GM21619 (cell line): ENCODE measurements around the gene SLC25A23.

Source experiments
- ATAC-seq: cut with Tn5 transposase; IDR thresholded peaks from one replicate; pipeline ENCODE4 v1.9.1; 2021; ENCODE audit not compliant: unreplicated experiment

SLC25A23 gene

DNA sequence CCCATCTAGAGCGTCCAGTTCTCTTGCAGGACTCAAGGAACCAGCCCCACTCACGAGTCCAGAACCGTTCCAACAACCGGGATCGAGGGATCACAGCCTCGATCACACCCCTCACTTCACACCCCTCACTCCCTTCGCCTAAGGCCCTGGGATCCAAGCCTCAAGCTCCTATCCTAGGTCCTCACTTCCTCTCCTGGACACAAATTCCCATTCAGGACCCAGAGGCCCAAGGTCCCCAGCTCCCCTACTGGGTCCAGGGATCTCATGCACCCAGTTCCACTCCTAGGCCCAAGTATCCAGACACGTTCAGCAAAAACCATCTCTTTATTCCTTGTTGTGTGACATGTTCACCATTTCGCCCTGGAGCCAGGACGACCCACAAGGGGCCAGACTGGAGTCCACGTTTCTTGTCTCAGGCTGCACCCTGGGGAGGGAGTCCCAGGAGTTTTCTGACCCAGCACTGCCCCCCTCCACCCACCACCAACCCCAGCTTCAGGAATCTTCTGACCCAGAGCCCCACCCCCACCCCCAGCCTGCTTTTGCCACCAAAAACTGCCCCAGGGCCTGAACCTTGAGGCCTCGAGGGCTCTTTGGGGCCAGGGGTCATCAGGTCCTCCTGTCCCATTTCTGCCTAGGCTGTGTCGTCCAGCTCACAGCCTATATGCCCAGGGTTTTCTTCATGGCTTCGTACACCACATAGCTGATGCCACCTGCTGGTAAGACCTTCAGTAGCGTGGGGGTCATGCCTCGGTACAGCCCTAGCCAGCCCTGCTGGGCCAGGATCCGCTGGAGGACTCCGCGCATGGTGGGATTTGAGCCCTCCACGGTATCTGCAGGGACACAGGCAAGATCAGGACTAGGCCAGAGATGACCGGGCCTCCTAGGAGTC is 33.6 kb downstream of the SLC25A23 start:
- no peak for ATAC-seq

DNA sequence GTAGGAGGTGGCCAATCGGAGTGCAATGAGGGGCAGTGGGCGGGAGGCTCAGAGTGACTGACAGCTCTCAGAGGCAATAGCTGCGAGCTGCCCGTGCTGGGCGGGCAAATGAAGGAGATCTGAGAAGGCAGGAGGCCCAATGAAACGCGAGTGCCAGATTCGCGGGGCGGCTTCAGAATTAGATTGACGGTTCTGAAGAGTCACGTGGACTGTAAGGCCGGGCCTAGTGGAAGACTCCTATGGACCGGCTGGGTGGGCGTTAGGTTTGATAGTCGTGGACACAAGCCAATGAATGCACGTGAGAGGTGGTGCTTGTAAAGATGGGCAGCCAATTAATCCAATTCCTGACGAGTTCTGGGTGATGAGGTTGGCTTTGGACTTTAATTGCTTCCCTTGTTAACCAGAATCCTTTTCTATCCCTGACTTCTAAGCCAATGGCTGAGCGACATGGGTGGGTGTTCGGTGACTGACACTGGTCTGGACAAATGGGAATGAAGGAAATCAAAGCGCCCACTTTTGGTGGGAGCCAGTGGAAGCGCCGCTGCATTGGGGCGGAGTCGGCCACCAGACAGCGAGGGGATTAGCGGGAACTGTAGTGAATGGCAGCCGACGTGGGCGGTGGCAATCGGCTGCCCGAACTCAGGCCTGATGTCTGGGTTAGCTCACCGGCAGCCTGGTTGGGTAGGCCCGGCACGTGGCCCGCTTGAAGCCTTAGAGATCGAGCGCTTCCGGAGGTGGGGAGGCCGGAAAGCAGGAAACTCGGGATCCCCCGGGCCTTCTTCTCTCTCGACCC is 34.5 kb downstream of the SLC25A23 start:
- peak; percentile 82 for ATAC-seq

DNA sequence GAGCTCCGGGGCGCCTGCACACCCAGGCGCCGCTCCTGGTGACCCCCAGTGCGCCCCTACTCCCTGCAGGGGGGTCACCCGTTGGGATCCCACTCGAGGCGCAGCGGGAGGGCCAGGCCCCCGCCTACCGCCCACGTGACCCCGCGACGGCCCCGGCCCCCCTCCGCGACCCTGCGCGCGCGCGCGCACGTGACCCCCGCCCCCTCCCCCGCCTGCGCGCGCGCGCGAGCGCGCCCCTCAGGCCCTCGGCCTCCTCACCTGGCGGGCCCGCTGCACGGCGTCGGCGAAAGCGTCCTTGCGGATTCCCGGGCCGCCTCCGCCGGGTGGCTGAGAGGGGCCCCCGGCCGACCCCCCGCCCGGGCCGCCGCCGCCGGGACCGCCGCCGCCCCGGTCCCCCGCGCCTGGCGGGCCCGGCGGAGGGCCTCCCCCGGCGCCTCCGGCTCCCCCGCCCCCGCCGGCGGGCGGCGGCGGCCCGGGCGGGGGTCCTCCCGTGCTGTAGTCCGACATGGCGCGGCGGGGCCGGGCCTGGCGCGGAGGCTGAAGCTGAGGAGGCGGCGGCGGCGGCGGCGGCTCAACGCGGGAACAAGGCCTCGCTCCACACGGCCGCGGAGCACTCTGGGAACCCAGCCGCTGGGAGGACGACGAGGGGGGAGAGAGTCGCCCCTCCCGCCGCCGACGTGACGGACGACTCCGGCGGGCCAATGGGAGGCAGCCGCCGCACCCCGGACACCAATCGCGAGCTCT is 35.2 kb downstream of the SLC25A23 start, which contains the start of gene KHSRP:
KHSRP (minus strand) TSS at position 617 of the 744 bp plus-strand sequence; CDS start at position 507, 110 bp downstream.
- ATAC-seq = no peak

DNA sequence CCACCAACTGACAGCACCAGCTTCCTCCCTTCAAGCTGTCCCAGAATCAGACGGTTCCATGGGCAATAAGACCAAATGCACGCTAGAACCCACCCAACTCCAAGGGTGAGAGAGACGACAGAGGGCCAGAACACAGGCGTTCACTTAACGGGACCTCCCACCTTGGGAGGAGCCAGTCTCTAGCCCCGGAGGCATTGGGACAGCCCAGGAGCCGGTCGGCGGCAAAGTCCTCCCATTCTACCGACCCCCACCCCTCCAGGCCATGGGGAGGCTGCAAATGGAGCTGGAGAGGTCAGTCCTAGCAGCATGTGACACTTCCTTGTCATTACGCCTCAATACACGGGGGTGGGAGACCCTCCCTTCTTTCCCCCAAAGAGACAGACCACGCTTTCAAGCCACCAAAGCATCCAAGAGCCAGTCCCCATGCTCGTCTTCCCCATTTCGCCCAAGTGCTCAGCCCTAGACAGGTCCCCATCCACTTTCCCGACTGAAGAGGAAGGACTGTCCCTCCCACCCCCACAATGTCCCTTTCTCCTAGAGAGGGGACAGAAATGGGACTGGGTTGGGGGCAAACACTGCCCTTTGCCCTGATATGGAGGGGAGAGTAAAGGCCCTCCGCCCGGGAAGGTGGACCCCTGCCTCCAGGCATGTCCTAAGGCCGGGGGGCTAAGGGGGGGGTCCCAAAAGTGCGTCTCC is 35.9 kb downstream of the SLC25A23 start:
- no peak for ATAC-seq

DNA sequence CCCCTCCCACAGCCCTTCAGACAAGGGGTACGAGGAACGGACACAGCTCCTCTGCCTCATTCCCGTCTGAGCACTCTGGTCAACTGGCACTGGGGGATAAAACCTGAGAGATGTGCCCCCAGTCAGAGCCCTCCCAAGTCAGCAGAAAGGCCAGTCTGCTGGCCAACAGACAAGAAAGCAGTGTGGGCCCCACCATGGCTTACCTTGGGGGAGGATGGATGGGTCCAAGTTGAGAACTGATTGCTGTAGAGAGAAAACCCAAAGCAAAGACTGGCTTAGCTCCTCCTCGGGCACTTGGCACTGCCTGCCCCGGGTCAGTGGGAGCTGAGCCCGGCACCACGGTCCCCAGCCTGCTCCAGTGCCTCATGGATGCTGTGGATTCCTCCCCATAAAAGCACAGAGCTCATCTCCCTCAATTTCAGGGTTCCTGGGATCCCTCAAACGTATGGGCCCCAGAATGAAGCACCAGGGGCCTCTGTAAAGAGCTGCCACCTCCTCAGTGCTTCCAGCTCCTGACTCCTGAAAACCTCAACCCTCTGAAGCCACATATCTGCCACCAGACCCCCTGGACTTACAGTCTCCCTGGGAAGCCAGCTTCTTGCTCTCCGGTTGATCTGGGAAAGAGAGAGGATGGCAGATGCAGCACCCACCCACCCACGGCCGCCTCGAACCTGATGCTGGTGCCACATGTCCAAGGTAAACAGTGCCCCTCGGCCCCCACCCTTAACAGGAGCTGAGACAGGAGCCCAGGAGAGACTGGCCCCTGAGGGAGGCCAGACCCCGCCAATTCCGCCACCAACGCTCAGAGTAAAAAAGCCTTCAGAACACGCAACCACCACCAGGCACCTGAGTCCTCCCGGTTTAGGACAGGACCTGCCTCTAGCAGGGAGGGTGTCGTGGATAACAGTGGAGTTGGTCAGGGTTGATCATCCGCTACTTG is 38.2 kb downstream of the SLC25A23 start:
- no peak for ATAC-seq

DNA sequence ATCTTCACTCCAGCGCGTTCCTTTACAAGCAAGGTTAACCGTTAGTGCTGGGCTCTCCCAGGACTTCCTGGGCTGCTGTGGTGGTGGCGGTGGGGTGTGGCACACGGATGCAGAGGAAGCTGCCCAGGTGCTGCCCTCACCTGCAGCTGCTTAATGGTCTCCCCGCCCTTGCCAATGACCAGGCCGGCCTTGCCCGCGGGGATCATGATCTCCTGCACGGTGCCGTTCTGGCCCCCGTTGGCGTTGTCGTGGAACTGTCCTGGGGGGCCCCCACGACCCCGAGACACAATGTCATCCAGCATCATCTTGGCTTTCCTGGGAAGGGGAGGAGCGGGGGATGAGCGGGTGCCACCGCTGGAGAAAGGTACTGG is 41.0 kb downstream of the SLC25A23 start:
- ATAC-seq = no peak

DNA sequence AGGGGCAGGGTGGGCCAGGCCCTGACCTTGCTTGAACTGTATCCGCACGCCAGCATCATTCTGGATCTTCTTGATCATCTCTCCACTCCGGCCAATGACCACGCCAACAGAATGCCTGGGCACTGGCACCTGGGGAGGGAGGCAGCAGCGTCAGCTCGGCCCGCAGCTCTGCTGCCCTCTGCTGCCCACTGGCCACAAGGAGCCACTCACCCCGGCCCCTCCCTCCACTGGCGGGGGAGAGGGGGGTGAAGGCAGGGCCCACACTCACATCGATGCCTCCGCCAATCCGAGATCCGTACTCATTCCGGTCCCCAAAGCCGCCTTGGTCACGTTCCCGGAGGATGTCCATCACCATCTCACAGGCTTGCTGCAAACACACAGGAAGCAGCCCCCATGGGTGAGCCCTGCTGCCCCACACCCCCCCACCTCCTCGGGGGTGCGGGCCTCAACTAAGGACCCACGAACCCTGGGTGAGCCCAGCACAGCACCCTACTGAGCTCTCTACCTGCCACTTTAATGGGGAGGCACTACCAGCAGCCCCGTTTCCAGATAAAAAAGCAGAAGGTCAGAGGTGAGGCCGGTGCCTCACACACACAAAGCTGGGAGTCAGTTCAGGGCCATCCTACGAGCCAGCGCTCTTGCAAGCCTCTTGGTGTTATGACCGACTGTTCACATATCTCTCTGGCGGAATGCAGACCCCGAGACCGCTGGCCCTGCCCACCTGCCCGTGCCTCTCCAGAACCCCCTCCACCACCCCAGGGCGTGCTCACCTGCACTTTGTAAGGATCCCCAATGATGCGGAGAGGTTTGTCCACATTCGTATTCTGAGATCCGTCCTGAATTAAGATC is 41.7 kb downstream of the SLC25A23 start:
- no peak for ATAC-seq

DNA sequence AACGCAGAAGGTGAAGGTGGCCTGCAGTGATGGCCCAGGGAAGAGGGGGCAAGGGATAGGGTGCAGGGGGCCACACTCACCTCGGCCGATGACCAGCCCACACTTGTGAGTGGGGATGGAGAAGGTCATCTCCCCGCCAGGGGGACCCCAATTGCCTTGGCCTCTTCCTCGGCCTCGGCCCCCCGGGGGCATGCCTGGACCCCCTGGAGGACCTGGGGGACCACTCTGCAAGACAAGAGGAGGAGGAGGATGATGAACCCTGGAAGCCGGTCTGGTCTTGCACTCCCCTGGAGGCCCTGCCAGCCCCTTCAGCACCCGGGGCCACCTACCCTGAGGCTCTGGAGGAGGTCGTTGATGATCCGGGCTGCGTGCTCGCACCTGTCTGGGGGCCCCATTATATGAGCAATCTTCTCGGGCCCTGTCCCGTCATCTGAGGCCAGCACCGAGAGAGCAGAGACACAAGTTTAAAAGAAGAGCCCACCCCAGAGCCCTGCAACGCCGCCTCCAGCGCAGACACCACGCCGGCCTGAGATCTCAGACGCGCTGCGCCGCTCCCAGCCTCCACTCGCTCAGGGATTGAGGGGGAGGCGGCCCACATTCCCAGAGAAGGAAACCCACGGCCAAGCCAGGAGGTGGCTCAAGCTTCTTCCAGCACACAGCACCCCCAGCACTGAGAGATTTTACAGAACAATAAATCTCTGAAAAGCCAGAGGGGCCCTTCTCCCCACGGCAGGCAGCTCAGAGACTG is 42.8 kb downstream of the SLC25A23 start:
- no peak for ATAC-seq

DNA sequence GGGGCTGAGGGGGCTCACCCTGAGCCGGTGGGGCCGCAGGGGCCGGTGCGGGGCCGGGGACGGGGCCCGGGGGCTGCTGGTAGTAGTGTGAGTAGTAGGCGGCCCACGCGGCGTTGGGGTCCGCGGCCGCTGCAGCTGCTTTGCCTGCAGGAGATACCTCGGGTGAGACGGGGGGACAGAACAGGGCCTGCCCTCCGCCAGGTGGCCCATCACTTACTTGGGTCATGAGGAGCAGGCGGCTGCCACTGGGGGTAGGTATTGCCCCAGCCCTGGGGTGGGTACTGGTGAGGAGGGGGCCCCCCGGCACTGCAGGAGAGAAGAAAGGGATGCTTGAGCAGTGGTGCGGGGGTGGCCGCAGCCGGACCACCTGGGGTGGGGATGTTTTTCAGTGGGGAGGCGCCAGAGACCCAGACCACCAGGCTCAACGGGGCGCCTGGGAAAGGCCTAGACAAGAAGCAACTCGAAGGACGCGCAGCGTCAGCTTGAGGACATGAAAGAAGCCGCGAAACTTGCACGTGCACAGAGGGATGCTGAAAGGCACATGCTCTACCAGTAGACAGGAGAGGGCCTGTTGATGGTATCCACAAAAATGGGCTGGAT is 43.9 kb downstream of the SLC25A23 start:
- ATAC-seq = no peak

DNA sequence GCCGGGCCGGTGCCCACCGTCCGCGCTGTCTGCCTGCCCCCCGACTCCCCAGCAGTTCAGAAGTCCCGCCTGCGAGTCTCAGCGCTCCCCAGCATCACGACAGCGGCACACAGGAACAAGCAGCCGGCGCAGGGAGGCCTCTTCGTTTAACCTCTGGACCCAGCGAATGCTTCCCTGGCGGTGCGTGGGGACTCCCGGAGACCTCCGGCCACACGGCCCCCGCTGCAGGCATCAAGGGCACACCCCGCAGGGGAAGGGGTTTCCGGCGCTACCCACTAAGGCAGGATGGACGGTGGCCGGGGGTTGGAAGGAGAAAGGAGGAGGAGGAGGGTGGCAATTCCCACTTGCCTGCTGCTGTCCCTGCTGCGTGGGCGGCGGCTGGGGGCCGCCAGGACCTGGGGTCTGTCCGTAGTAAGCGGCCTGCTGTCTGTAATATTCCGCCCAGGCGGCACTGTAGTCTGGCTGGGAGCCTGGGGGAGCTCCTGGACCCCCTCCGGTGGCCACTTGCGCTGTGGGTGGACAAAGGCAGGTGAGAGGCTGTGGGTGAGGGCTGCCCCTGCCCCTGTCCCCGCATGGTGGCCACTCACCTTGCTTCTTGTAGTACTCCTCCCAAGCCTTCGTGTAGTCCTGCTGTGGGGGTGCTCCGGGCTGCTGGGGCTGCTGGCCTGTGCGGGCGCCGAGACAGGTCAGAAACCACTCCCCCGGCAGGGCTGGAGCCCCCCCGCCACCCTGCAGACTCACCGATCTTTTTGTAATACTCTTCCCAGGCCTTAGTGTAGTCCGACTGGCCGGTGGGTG is 44.6 kb downstream of the SLC25A23 start:
- ATAC-seq = no peak

DNA sequence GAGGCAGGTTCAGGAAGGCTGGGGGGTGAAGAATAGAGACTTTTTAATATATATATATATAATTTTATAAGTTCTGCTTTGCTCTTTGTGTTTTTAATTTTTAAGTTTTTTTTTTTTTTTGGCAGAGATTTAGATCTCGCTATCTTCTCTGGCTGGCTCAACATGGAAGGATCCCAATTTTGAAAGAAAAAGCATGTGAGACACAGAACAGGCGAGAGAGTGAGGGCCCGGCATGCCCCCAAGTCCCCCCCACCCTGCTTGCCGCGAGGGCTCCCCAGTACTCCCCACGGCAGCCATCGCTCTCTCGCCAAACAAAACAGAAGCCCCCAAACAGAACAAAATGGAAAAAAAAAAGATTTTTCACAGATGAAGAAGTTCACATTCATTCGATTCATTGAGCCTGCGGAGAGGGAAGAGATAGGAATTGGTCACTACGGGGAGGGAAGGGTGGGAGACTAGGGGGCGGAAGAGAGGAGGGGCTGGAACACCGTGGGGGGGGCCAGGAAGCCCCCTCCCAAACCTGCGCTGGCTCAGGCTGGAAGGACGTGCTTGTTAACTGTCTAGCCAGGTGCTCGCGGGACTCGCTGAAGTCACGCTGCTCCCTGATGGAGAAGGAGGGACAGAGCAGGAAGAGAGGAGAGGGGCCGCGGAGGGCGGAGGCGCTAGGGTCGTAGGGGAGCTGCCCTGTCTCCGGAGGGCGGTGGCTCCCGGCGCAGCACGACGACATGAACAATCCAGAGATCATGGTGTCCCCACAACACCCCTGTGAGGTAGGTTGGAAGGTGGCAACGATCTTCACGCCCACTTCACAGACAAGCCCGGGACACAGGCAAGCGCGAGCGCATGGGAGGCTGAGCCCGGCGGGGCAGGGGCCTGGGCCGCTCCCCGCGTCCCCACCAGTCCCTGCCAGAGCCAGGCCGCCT is 45.6 kb downstream of the SLC25A23 start:
- no peak for ATAC-seq

DNA sequence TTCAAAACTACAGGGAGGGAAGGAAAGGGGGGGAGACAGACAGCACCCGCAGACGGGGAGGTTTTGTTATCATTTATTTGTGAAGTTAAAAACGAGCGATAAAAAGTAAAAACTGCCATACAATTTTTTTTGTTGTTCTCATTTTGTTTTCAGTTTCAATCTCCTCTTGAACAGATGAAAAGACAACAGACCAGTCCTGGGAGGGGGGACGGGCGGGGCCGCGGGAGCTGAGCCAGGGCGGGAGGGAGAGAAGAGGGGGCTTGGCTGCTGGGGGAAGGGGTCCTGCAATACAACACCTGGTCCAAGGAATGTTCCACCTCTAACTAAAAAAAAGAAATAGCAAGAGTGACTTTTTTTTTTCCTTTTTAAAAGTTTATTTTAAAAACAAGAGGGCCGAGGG is 46.3 kb downstream of the SLC25A23 start:
- ATAC-seq = no peak

DNA sequence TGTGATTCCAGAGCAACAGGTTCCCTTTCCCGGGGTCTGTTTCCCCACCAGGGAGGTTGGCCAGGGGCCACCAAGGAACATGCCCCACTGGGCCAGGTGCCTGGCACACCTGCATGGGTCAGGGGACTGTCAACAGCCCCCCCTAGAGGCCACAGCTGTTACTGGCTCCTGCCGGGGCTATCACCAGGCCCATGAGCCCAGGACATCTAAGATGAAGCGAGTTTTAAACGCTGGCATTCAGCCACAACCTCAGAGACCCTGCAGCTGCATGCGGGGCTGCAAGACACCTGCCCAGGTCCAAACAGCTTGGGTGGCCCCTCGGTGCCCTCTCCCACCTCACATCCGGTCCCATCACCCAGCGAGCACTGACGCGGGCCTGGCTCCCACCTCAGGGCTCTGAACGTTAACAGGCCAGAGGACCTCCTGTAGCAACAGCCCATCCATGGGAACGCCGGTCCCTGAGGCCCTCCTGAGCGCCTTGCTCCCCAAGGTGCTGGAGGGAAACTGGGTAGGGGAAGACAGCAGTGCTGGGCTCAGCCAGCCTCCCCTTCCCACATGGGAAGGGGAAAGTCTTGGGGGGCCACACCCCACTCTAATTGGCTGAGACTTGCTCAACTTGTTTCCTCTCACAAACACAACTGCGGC is 47.0 kb downstream of the SLC25A23 start:
- ATAC-seq = no peak

DNA sequence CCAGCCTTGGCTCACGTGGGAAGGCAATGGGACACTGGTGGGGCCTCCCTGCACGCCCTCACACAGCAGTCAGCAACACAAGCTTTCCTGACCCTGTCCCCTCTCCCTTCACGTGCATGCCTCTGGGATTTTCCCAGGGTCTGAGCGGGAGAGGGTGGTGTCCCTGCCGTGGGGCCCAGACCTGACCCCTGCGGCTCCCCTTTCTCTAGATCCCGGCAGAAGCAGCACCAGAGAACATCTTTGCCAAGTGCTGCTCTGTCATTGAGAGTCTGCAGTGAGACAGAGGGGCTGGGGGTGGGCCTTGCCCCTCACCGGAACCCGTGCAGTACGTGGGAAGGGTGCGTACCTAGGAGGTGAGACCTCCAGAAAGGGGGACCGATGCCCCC is 47.5 kb downstream of the SLC25A23 start:
- ATAC-seq = no peak

DNA sequence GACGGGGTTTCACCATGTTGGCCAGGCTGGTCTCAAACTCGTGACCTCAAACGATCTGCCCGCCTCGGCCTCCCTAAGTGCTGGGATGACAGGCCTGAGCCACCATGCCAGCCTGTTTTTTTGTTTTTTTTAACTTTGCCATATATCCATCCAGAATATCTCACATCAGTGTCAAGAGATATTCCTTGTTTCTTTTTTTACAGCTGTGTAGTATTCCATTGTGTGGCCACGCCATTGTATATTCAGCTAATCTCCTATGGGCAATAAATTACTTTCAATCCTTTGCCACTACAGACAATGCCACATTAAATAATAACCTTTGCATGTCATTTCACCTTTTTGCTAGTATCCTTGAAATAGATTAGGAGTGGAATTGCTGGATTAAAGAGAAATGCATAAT is 50.2 kb downstream of the SLC25A23 start:
- no peak for ATAC-seq
